NT2/D1 (cell line): ENCODE data around the gene DHX9.

Experiments used
- YY1 ChIP-seq: IDR thresholded peaks from 2 replicates; pipeline ENCODE4 v1.6.1; 2011; ENCODE audit not compliant: insufficient read length, insufficient read depth
- ZNF274 ChIP-seq: IDR thresholded peaks from 2 replicates; pipeline ENCODE4 v1.6.1; 2011; ENCODE audit warnings: mild to moderate bottlenecking, low read depth, low read length

DNA sequence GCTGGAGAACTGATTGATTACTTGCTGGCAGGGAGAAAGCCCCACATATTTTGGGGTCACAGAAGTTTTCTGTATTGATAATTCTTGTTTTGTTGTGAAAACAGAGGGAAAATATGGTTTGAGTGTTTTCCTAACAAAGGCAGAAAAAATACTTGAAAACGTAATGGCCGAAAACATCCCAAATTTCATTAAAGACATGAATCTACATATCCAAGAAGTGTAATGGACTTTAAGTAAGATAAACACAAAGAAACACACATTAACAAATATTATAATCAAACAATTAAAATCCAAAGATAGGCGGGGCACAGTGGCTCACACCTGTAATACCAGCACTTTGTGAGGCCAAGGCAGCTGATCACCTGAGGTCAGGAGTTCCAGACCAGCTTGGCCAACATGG lies 74.3 kb downstream of the DHX9 start:
- no peak for TF ChIP-seq YY1
- TF ChIP-seq ZNF274 = no peak
